ENCODE data around the gene NBPF19.
"Not testable (repeated sequence)": the region's sequence is repeated elsewhere in the genome, so short reads cannot be mapped to it uniquely, and the experiment has no call there.

The NBPF19 gene

DNA sequence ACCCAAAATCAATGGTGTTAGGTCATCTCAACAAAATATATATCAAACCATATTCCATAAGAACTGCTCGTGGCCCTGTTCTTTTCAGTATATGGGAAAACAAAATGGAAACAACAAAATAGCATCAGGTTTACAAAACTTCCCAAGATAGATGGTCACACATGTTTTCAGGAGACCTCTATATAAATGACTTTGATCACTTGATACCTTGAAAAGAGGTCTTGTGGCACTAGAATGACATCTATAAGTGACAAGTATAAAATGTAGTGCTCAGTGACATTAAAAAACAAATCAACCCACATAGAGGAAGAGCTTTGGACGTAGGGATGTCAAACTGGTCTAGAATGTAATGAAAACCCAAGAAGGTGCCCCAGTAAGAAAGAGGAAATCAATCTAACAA lies at the start of gene NBPF19:
TSS of gene NBPF19 (plus strand) at position 301 of the 400 bp plus-strand sequence. CDS start 888 bp downstream, outside the sequence.
- not testable (repeated sequence) for ATAC-seq, H3K9me3 Mint-ChIP-seq, H3K36me3 Mint-ChIP-seq, H3K27me3 Mint-ChIP-seq, H3K27ac Mint-ChIP-seq, H3K4me1 Mint-ChIP-seq, H3K4me3 Mint-ChIP-seq

DNA sequence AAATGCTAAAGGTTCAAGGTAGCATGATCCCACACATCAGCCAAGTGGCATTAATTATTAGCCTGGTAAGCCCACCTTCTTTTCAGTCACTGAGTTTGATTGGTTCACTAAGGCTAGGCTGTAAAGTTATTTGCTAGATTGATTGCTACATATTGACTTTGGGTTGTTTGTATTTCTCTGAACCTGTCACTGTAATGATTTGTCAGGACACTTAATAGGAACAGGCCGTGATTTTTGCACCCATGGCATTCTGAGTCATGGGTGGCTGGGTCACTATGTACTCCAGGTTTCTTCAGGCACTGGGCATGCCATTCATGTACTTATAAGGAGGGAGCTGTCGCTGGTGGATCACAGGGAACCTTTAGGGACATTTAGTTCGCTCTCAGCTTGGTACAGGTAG lies 46.5 kb upstream of the NBPF19 start:
- not testable (repeated sequence) for H3K4me3 Mint-ChIP-seq, H3K27me3 Mint-ChIP-seq, H3K36me3 Mint-ChIP-seq, H3K27ac Mint-ChIP-seq, ATAC-seq, H3K4me1 Mint-ChIP-seq, H3K9me3 Mint-ChIP-seq

GRCh38 chr1:149445451-149445850 lies 29.4 kb upstream of the NBPF19 start:
- H3K27me3 Mint-ChIP-seq, H3K36me3 Mint-ChIP-seq, H3K4me3 Mint-ChIP-seq, ATAC-seq, H3K9me3 Mint-ChIP-seq, H3K4me1 Mint-ChIP-seq, H3K27ac Mint-ChIP-seq: not testable (repeated sequence)

DNA sequence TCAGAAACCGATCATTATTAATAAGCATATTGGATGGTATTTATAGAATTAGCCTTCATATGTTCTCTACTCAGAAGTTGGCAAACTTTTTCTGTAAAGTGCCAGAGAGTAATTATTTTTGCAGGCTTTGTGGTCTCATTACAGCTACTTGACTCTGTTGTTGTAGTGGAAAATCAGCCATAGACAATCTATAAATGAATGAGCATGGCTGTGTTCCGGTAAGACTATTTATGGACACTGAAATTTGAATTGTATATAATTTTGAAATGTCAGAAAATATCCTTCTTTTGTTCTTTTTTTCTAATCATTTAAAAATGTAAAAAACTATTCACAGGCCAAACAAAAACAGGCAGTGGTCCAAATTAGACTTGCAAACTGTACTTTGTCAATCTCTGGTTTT lies 22.6 kb upstream of the NBPF19 start:
- H3K9me3 Mint-ChIP-seq, H3K4me1 Mint-ChIP-seq, H3K27me3 Mint-ChIP-seq, H3K27ac Mint-ChIP-seq, H3K4me3 Mint-ChIP-seq, ATAC-seq, H3K36me3 Mint-ChIP-seq: not testable (repeated sequence)

DNA sequence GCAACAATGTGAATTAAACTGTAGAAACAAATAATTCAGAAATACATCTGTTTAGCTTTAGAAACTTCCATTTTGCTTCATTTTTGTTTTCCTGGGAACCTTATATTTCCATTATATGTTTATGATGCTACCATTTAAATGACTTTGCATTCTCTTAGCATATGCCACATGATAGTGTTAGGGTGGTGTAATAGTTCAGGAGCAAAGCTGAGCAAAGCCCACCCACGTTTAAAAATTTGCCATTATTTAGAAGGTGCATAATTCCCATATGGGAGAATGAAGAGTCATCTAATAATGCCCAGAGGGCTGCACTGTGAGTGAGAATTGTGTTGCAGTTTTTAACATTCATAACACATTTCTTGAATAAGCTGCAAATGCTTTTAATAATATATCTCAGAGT lies 22.2 kb upstream of the NBPF19 start:
- H3K9me3 Mint-ChIP-seq, H3K4me3 Mint-ChIP-seq, H3K27me3 Mint-ChIP-seq, H3K27ac Mint-ChIP-seq, H3K4me1 Mint-ChIP-seq, H3K36me3 Mint-ChIP-seq, ATAC-seq: not testable (repeated sequence)

DNA sequence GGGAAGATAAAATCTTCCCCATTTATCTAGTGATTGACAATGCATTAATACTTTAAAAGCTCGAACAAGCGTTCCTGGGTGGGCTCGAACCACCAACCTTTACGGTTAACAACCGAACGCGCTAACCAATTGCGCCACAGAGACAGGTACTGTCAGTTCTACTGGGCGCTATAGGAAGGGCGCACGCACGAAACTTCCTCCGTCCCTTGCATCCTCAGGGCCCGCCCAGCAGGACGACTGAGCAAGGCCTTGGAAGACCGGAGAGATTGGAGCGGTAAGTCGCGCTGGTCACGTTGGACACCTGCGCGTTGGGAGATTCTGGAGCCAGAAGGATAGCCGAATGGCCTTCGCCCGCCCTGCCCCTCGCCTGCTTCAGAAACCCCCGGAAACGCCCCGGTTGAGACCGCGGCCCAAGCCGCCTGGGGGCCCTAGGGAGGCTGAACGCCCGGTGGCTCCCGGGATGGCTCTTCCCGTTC lies 83.5 kb downstream of the NBPF19 start:
- Mint-ChIP-seq H3K4me3 (peak overlapping the region; percentile 78), H3K27ac (peak overlapping the region; percentile 66)
- H3K36me3 Mint-ChIP-seq, H3K4me1 Mint-ChIP-seq, H3K9me3 Mint-ChIP-seq, ATAC-seq, H3K27me3 Mint-ChIP-seq: not testable (repeated sequence)

DNA sequence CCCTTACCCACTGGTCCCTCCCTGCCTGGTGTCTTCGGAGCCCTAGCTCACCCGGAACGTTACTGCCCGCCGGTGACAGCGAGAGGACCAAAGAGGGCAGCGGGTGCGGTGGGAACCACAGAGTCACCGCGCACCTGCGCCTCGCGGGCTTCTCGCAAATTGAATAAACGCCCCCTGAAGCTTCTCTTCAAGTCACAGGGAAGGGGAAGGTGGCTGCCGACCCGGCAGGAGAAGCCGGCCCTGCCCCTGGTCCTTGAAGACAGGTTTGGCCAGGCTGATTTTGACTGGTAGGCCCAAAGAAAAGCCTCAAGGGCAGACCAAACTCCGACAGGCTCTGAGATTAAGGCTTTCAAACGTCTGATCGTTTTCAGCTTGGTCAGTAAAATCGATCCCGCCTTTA lies 87.0 kb downstream of the NBPF19 start:
- not testable (repeated sequence) for H3K4me1 Mint-ChIP-seq, H3K36me3 Mint-ChIP-seq, ATAC-seq, H3K4me3 Mint-ChIP-seq, H3K27ac Mint-ChIP-seq, H3K27me3 Mint-ChIP-seq, H3K9me3 Mint-ChIP-seq

DNA sequence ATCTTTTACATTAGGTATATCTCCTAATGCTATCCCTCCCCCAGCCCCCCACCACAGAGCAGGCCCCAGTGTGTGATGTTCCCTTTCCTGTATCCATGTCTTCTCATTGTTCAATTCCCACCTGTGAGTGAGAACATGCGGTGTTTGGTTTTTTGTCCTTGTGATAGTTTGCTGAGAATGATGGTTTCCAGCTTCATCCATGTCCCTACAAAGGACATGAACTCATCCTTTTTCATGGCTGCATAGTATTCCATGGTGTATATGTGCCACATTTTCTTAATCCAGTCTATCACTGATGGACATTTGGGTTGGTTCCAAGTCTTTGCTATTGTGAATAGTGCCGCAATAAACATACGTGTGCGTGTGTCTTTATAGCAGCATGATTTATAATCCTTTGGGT lies 90.6 kb downstream of the NBPF19 start:
- H3K4me3 Mint-ChIP-seq, H3K27me3 Mint-ChIP-seq, H3K27ac Mint-ChIP-seq, H3K4me1 Mint-ChIP-seq, H3K36me3 Mint-ChIP-seq, H3K9me3 Mint-ChIP-seq, ATAC-seq: not testable (repeated sequence)

DNA sequence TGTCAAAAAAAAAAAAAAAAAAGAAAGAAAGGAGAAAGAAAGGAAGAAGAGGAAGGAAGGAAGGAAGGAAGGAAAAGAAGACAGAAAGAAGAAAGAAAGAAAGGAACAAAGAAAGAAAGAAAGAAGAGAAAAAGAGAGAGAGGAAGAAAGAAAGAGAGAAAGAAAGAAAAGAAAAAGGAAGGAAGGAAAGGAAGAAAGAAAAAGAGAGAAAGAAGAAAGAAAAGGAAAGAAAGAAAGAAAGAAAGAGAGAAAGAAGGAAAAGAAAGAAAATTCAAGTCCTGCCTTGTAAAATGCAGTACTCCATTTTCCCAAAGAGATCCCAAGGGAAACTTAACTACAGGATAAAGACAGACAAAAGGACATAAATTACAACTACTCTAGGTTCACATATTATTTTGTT lies 97.9 kb downstream of the NBPF19 start:
- not testable (repeated sequence) for H3K4me3 Mint-ChIP-seq, H3K9me3 Mint-ChIP-seq
- peak overlapping the region; percentile 59 for H3K27ac Mint-ChIP-seq

GRCh38 chr1:149585592-149585991 lies 110.7 kb downstream of the NBPF19 start:
- H3K27ac Mint-ChIP-seq, H3K9me3 Mint-ChIP-seq, H3K4me1 Mint-ChIP-seq, H3K36me3 Mint-ChIP-seq, H3K27me3 Mint-ChIP-seq, ATAC-seq, H3K4me3 Mint-ChIP-seq: not testable (repeated sequence)

More for the DNA sequence above, 97.9 kb downstream of the NBPF19 start:
- not testable (repeated sequence) for ATAC-seq, H3K27me3 Mint-ChIP-seq, H3K36me3 Mint-ChIP-seq, H3K4me1 Mint-ChIP-seq

Data from stimulated activated memory B cell treated with anti-CD40 and anti-IgM and Interleukin-4, amounts not matched to agents 10 μg/mL and 1 μg/mL and 100 μg/mL, for 72 hours (primary cell).